H9 (cell line): ENCODE measurements around the gene CORO2B. TPM values are rescaled to one million over a fixed set of nuclear protein-coding genes. Genes with fewer than 3 reads are reported as not detected.

Experiments
- DNase-seq: peaks from one replicate; pipeline ENCODE4 v3.0.0-alpha.2; 2017
- H2AFZ ChIP-seq: one replicate; pipeline ENCODE4 v1.6.1; 2013; ENCODE audit warnings: mild to moderate bottlenecking, low read length, control low read depth, moderate library complexity
- H2AK5ac ChIP-seq: 2 replicates; pipeline ENCODE4 v1.6.1; 2013; ENCODE audit warnings: low read length, control low read depth, mixed read lengths; ENCODE audit not compliant: insufficient read length
- H2BK120ac ChIP-seq: one replicate; pipeline ENCODE4 v1.6.1; 2013; ENCODE audit warnings: low read depth, mild to moderate bottlenecking, low read length, control low read depth, inconsistent platforms; ENCODE audit not compliant: poor library complexity, severe bottlenecking
- H2BK12ac ChIP-seq: 2 replicates; pipeline ENCODE4 v1.6.1; 2013; ENCODE audit warnings: low read length, control low read depth, mixed read lengths, low read depth; ENCODE audit not compliant: insufficient read length
- H2BK15ac ChIP-seq: 2 replicates; pipeline ENCODE4 v1.6.1; 2013; ENCODE audit warnings: low read depth, low read length, control low read depth
- H2BK20ac ChIP-seq: one replicate; pipeline ENCODE4 v1.6.1; 2013; ENCODE audit warnings: low read depth, mild to moderate bottlenecking, low read length, control low read depth, inconsistent platforms; ENCODE audit not compliant: poor library complexity, severe bottlenecking
- H2BK5ac ChIP-seq: 2 replicates; pipeline ENCODE4 v1.6.1; 2013; ENCODE audit warnings: low read length, control low read depth, mixed read lengths; ENCODE audit not compliant: insufficient read length
- H3K14ac ChIP-seq: 2 replicates; pipeline ENCODE4 v1.6.1; 2013; ENCODE audit warnings: low read length, control low read depth; ENCODE audit not compliant: insufficient read depth
- H3K18ac ChIP-seq: 2 replicates; pipeline ENCODE4 v1.6.1; 2013; ENCODE audit warnings: low read depth, mild to moderate bottlenecking, mixed read lengths, low read length, control low read depth; ENCODE audit not compliant: insufficient read length
- H3K23ac ChIP-seq: 2 replicates; pipeline ENCODE4 v1.6.1; 2013; ENCODE audit warnings: low read length, control low read depth, mixed read lengths, low read depth; ENCODE audit not compliant: insufficient read length
- H3K23me2 ChIP-seq: 2 replicates; pipeline ENCODE4 v1.6.1; 2013; ENCODE audit warnings: low read depth, mild to moderate bottlenecking, mixed read lengths, low read length, control low read depth; ENCODE audit not compliant: insufficient read length, poor library complexity, severe bottlenecking
- H3K27ac ChIP-seq: 2 replicates; pipeline ENCODE4 v1.5.1; 2013; ENCODE audit warnings: low read length, control low read depth, mixed read lengths, low read depth; ENCODE audit not compliant: insufficient read length
- H3K27me3 ChIP-seq: 2 replicates; pipeline ENCODE4 v1.6.1; 2013; ENCODE audit warnings: low read length, control low read depth, inconsistent platforms; ENCODE audit not compliant: insufficient read depth
- H3K4ac ChIP-seq: 2 replicates; pipeline ENCODE4 v1.6.1; 2013; ENCODE audit warnings: low read depth, mild to moderate bottlenecking, control low read depth, inconsistent platforms, low read length, moderate library complexity
- H3K4me1 ChIP-seq: 2 replicates; pipeline ENCODE4 v1.6.1; 2013; ENCODE audit warnings: low read length, control low read depth, inconsistent platforms; ENCODE audit not compliant: insufficient read depth
- H3K4me2 ChIP-seq: 2 replicates; pipeline ENCODE4 v1.6.1; 2013; ENCODE audit warnings: low read length, control low read depth, mixed read lengths; ENCODE audit not compliant: insufficient read length, insufficient read depth
- H3K56ac ChIP-seq: 2 replicates; pipeline ENCODE4 v1.6.1; 2013; ENCODE audit warnings: low read depth, mild to moderate bottlenecking, mixed read lengths, low read length, control low read depth; ENCODE audit not compliant: insufficient read length
- H3K79me1 ChIP-seq: 2 replicates; pipeline ENCODE4 v1.6.1; 2013; ENCODE audit warnings: low read depth, mild to moderate bottlenecking, moderate library complexity, low read length, control low read depth, inconsistent platforms; ENCODE audit not compliant: insufficient read depth, poor library complexity, severe bottlenecking
- H3K79me2 ChIP-seq: 2 replicates; pipeline ENCODE4 v1.6.1; 2013; ENCODE audit warnings: low read length, control low read depth, inconsistent platforms; ENCODE audit not compliant: insufficient read depth
- H3K9ac ChIP-seq: 2 replicates; pipeline ENCODE4 v1.6.1; 2013; ENCODE audit warnings: low read length, control low read depth, mixed read lengths; ENCODE audit not compliant: insufficient read length; ENCODE audit errors: extremely low read depth
- H3K9me3 ChIP-seq: one replicate; pipeline ENCODE4 v1.6.1; 2013; ENCODE audit warnings: low read depth, low read length, inconsistent platforms; ENCODE audit not compliant: control insufficient read depth
- H3T11ph ChIP-seq: one replicate; pipeline ENCODE4 v1.6.1; 2013; ENCODE audit warnings: mild to moderate bottlenecking, low read length, control low read depth, inconsistent platforms
- H4K20me1 ChIP-seq: one replicate; pipeline ENCODE4 v1.6.1; 2013; ENCODE audit not compliant: control insufficient read depth, insufficient read length, insufficient read depth
- H4K5ac ChIP-seq: 2 replicates; pipeline ENCODE4 v1.6.1; 2013; ENCODE audit warnings: low read depth, mild to moderate bottlenecking, mixed read lengths, low read length, control low read depth; ENCODE audit not compliant: insufficient read length
- H4K8ac ChIP-seq: replicated peaks from 2 replicates; pipeline ENCODE4 v1.6.1; 2013; ENCODE audit warnings: low read length, control low read depth, mixed read lengths, low read depth; ENCODE audit not compliant: insufficient read length
- H4K91ac ChIP-seq: 2 replicates; pipeline ENCODE4 v1.6.1; 2013; ENCODE audit warnings: low read depth, mild to moderate bottlenecking, moderate library complexity, mixed read lengths, low read length, control low read depth; ENCODE audit not compliant: insufficient read length
- H3K27ac Mint-ChIP-seq, 3 experiments: 2 replicates in 2 of 3; 3 replicates in 1 of 3; pipeline ENCODE4 v1.8.0; 2020 to 2021; ENCODE audit warnings: mixed read lengths in 3 of 3, mild to moderate bottlenecking in 1 of 3, moderate library complexity in 1 of 3
- H3K27me3 Mint-ChIP-seq: 2 replicates; pipeline ENCODE4 v1.8.0; 2021; ENCODE audit warnings: low read depth, mild to moderate bottlenecking, moderate library complexity, mixed read lengths
- H3K36me3 Mint-ChIP-seq, 3 experiments: 2 replicates in 2 of 3; 3 replicates in 1 of 3; pipeline ENCODE4 v1.8.0; 2020 to 2021; ENCODE audit warnings: low read depth in 3 of 3, mixed read lengths in 3 of 3; ENCODE audit not compliant: insufficient read depth in 1 of 3
- H3K4me1 Mint-ChIP-seq, 2 experiments: 2 replicates each; pipeline ENCODE4 v1.8.0; 2020; ENCODE audit warnings: mixed read lengths in 2 of 2
- H3K4me3 Mint-ChIP-seq, 2 experiments: 2 replicates in 1 of 2; 3 replicates in 1 of 2; pipeline ENCODE4 v1.8.0; 2020 to 2021; ENCODE audit warnings: mild to moderate bottlenecking in 2 of 2, mixed read lengths in 2 of 2, moderate library complexity in 1 of 2
- H3K9me3 Mint-ChIP-seq, 2 experiments: 2 replicates in 1 of 2; 3 replicates in 1 of 2; pipeline ENCODE4 v1.8.0; 2020; ENCODE audit warnings: mild to moderate bottlenecking in 2 of 2, mixed read lengths in 2 of 2, moderate library complexity in 1 of 2
- WGBS: extraction: QIAGEN DNeasy Blood & Tissue Kit; methylation state at CpG from one replicate; pipeline ENCODE4 v1.1.7; 2013; ENCODE audit warnings: missing lambda C conversion rate, low lambda C conversion rate, mixed read lengths; ENCODE audit not compliant: insufficient read length; ENCODE audit errors: extremely low coverage; 5-methylcytosine and 5-hydroxymethylcytosine counted together
- total RNA-seq: library from RNA; stranded (reverse); gene quantifications from 2 replicates; pipeline ENCODE4 v1.2.1, GENCODE V29; 2021
- TF ChIP-seq, protein P1 (sequence below): fragments of 200-600 bp; sonication (generic); conservative IDR thresholded peaks from 3 replicates; pipeline ENCODE4 v1.8.0; 2021; ENCODE audit warnings: antibody characterized with exemption, mild to moderate bottlenecking

The CORO2B gene
- total RNA-seq, 1 experiment from 2014 or later = 3.1 TPM

DNA sequence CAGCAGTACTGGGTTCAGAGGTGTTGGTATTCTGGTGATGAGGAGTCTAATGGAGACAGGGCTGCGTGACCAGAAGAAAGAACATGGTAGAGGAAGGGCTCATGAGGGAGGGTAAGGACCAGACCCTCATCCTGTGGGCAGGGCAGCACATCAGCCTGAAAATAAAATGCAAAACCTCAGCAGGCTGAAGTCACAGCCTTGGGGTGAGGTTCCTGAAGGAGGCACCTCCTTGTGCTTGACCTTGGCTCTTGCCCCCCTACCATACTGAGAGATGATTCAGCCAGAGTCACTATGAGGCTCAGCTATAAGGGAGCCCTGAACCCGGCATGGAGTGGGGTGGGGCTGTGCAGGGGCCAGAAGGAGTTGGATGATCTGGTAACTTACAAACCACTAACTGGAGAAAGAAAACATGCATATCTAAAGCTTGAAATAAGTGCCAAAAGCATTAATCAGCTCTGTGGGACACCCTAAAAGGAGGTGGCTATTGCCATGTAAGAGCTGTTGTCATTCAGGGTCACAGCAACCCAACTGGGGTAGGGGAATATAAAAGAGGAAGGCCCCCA lies 60.2 kb downstream of the CORO2B start:
- H3K27me3 Mint-ChIP-seq = no peaks in the 10 kb centered on the region
- no peaks in the 10 kb centered on the region for H3K23me2 ChIP-seq
- H3K9me3 ChIP-seq = no peaks in the 10 kb centered on the region
- no peaks in the 10 kb centered on the region for H3K79me2 ChIP-seq
- no peaks in the 10 kb centered on the region; the same call in 1 of the 2 replicates for H3K4me1 ChIP-seq
- H3K4ac ChIP-seq = no peak overlapping the region
- H4K20me1 ChIP-seq = no peaks in the 10 kb centered on the region
- no peak for DNase-seq
- no peak overlapping the region for H4K5ac ChIP-seq
- no peak overlapping the region for H3K9ac ChIP-seq
- no peak overlapping the region for H3K4me2 ChIP-seq
- no peak overlapping the region for H3K4me3 Mint-ChIP-seq
- H3K36me3 Mint-ChIP-seq = no peaks in the 10 kb centered on the region
- H3K18ac ChIP-seq = no peak overlapping the region
- H2BK20ac ChIP-seq = no peak overlapping the region
- TF ChIP-seq, protein P1, sequence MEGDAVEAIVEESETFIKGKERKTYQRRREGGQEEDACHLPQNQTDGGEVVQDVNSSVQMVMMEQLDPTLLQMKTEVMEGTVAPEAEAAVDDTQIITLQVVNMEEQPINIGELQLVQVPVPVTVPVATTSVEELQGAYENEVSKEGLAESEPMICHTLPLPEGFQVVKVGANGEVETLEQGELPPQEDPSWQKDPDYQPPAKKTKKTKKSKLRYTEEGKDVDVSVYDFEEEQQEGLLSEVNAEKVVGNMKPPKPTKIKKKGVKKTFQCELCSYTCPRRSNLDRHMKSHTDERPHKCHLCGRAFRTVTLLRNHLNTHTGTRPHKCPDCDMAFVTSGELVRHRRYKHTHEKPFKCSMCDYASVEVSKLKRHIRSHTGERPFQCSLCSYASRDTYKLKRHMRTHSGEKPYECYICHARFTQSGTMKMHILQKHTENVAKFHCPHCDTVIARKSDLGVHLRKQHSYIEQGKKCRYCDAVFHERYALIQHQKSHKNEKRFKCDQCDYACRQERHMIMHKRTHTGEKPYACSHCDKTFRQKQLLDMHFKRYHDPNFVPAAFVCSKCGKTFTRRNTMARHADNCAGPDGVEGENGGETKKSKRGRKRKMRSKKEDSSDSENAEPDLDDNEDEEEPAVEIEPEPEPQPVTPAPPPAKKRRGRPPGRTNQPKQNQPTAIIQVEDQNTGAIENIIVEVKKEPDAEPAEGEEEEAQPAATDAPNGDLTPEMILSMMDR = no peak
- no peak overlapping the region for H3K27ac Mint-ChIP-seq
- H2BK5ac ChIP-seq = no peak overlapping the region
- no CpG with 5 or more reads among the region's 2 CpGs for WGBS
- no peaks in the 10 kb centered on the region for H3K9me3 Mint-ChIP-seq
- no peak overlapping the region for H2BK15ac ChIP-seq
- H2BK12ac ChIP-seq = no peak overlapping the region
- peaks cover 18 to 35% of the 10 kb centered on the region in 2 experiments for H3K4me1 Mint-ChIP-seq
- H3K14ac ChIP-seq = no peak overlapping the region; the same call in 1 of the 2 replicates
- no peak overlapping the region for H3K23ac ChIP-seq
- no peak overlapping the region for H2BK120ac ChIP-seq
- H3K27me3 ChIP-seq = no peaks in the 10 kb centered on the region
- no peak overlapping the region for H4K91ac ChIP-seq
- H3K56ac ChIP-seq = no peak overlapping the region
- H3K79me1 ChIP-seq = no peaks in the 10 kb centered on the region
- H2AK5ac ChIP-seq = no peak overlapping the region
- no peak overlapping the region for H2AFZ ChIP-seq
- no peak overlapping the region for H3T11ph ChIP-seq
- no peak overlapping the region for H3K27ac ChIP-seq
- no peak overlapping the region for H4K8ac ChIP-seq
